H1 (cell line): ENCODE measurements around the gene GLMP. TPM values are rescaled to one million over a fixed set of nuclear protein-coding genes. Genes with fewer than 3 reads are reported as not detected.

ENCODE experiments used
- CTCF ChIA-PET: fragments of 300-600 bp; sonication (Branson Sonifier 250); formaldehyde crosslinking; loops from one replicate; lab custom pipeline; 2021; ENCODE audit not compliant: partially characterized antibody; lab: Charles Lee
- POLR2A ChIA-PET: fragments of 300-600 bp; sonication (Branson Sonifier 250); formaldehyde crosslinking; loops from one replicate; lab custom pipeline; 2021; ENCODE audit warnings: inconsistent platforms; ENCODE audit not compliant: partially characterized antibody; lab: Charles Lee
- DNase-seq, 2 experiments: peaks; one replicate each; pipeline versions ENCODE4 v3.0.0 to v3.0.0-alpha.2; 2010 to 2022; ENCODE audit warnings: low spot score in 2 of 2, low read depth in 1 of 2, mixed read lengths in 1 of 2
- FAIRE-seq: peaks from 2 replicates; lab custom pipeline; 2011; peaks lifted over from hg19 to GRCh38; lab: Jason Lieb, UNC
- H2AFZ ChIP-seq: 2 replicates; pipeline ENCODE4 v1.8.1; 2012; ENCODE audit warnings: low read length, inconsistent platforms
- H2AK5ac ChIP-seq: 2 replicates; pipeline ENCODE4 v1.6.1; 2013; ENCODE audit warnings: low read depth, low read length
- H2BK120ac ChIP-seq: replicated peaks from 2 replicates; pipeline ENCODE3; 2013; ENCODE audit warnings: low read depth, low read length, inconsistent platforms
- H2BK12ac ChIP-seq: 2 replicates; pipeline ENCODE4 v1.6.1; 2013; ENCODE audit warnings: low read depth, low read length
- H2BK15ac ChIP-seq: 2 replicates; pipeline ENCODE4 v1.6.1; 2013; ENCODE audit warnings: low read length
- H2BK20ac ChIP-seq: 2 replicates; pipeline ENCODE4 v1.6.1; 2013; ENCODE audit warnings: low read length
- H2BK5ac ChIP-seq: 2 replicates; pipeline ENCODE4 v1.6.1; 2013; ENCODE audit warnings: low read depth, low read length
- H3K14ac ChIP-seq: 2 replicates; pipeline ENCODE4 v1.6.1; 2013; ENCODE audit warnings: inconsistent platforms; ENCODE audit not compliant: insufficient read length
- H3K18ac ChIP-seq: 2 replicates; pipeline ENCODE4 v1.6.1; 2013; ENCODE audit warnings: low read length; ENCODE audit errors: extremely low read depth
- H3K23ac ChIP-seq: 2 replicates; pipeline ENCODE4 v1.6.1; 2013; ENCODE audit warnings: inconsistent platforms; ENCODE audit not compliant: insufficient read length
- H3K23me2 ChIP-seq: 2 replicates; pipeline ENCODE4 v1.6.1; 2013; ENCODE audit warnings: low read depth, low read length
- H3K27ac ChIP-seq: 2 replicates; pipeline ENCODE4 v1.6.1; 2011; ENCODE audit warnings: low read depth, low read length, inconsistent platforms
- H3K27me3 ChIP-seq, 4 experiments: replicated peaks in 1 of 4; 1 replicate in 1 of 4; 2 replicates in 3 of 4; pipeline versions ENCODE4 v1.6.1 to v1.8.1; 2011 to 2013; ENCODE audit warnings: low read length in 3 of 4, mild to moderate bottlenecking in 3 of 4, inconsistent platforms in 2 of 4, mixed read lengths in 2 of 4, moderate library complexity in 1 of 4; ENCODE audit not compliant: control insufficient read depth in 3 of 4, insufficient read depth in 3 of 4; ENCODE audit errors: extremely low read depth in 1 of 4
- H3K36me3 ChIP-seq, 4 experiments: 2 replicates each; pipeline versions ENCODE4 v1.6.1 to v1.8.1; 2011 to 2013; ENCODE audit warnings: mild to moderate bottlenecking in 4 of 4, low read length in 3 of 4, moderate library complexity in 2 of 4, control low read depth in 1 of 4, inconsistent platforms in 1 of 4; ENCODE audit not compliant: insufficient read depth in 4 of 4, control insufficient read depth in 2 of 4
- H3K4ac ChIP-seq: replicated peaks from 2 replicates; pipeline ENCODE3; 2013; ENCODE audit warnings: low read length, low read depth, mixed read lengths, inconsistent platforms; ENCODE audit not compliant: insufficient read length
- H3K4me1 ChIP-seq, 4 experiments: replicated peaks in 1 of 4; 1 replicate in 1 of 4; 2 replicates in 3 of 4; pipeline versions ENCODE4 v1.6.1 to v1.8.1; 2011 to 2013; ENCODE audit warnings: low read length in 3 of 4, inconsistent platforms in 2 of 4, mixed read lengths in 1 of 4; ENCODE audit not compliant: insufficient read depth in 4 of 4, control insufficient read depth in 3 of 4
- H3K4me2 ChIP-seq, 2 experiments: 2 replicates each; pipeline versions ENCODE4 v1.6.1 to v1.8.1; 2011 to 2013; ENCODE audit warnings: low read depth in 2 of 2, low read length in 2 of 2, control low read depth in 1 of 2, inconsistent platforms in 1 of 2, mild to moderate bottlenecking in 1 of 2; ENCODE audit not compliant: insufficient read depth in 1 of 2
- H3K4me3 ChIP-seq, 4 experiments: fragments of 200-600, 300-600 bp in 1 of 4; sonication (generic), shearing (Covaris generic), sonication (Bioruptor Twin) in 1 of 4; 2 replicates each; pipeline versions ENCODE4 v1.5.1 to v1.8.1; 2011 to 2016; ENCODE audit warnings: low read length in 4 of 4, low read depth in 3 of 4, control low read depth in 2 of 4, inconsistent platforms in 2 of 4, mild to moderate bottlenecking in 2 of 4, mixed read lengths in 1 of 4, moderate library complexity in 1 of 4; ENCODE audit not compliant: insufficient read depth in 2 of 4; ENCODE audit errors: extremely low read depth in 1 of 4
- H3K56ac ChIP-seq: replicated peaks from 2 replicates; pipeline ENCODE3; 2013; ENCODE audit warnings: low read depth, mild to moderate bottlenecking, mixed read lengths, low read length, inconsistent platforms; ENCODE audit not compliant: insufficient read length
- H3K79me1 ChIP-seq: 2 replicates; pipeline ENCODE4 v1.6.1; 2013; ENCODE audit warnings: low read depth, low read length, control low read depth
- H3K79me2 ChIP-seq, 2 experiments: 2 replicates each; pipeline versions ENCODE4 v1.6.1 to v1.8.1; 2012 to 2013; ENCODE audit warnings: low read length in 2 of 2, mild to moderate bottlenecking in 2 of 2, inconsistent platforms in 1 of 2; ENCODE audit not compliant: insufficient read depth in 2 of 2, control insufficient read depth in 1 of 2
- H3K9ac ChIP-seq, 4 experiments: replicated peaks in 1 of 4; 1 replicate in 1 of 4; 2 replicates in 3 of 4; pipeline versions ENCODE4 v1.6.1 to v1.8.1; 2011 to 2013; ENCODE audit warnings: low read depth in 3 of 4, low read length in 3 of 4, control low read depth in 2 of 4, mild to moderate bottlenecking in 2 of 4, moderate library complexity in 2 of 4, inconsistent platforms in 1 of 4; ENCODE audit errors: extremely low read depth in 1 of 4
- H3K9me3 ChIP-seq, 2 experiments: 2 replicates each; pipeline versions ENCODE4 v1.6.1 to v1.8.1; 2012 to 2013; ENCODE audit warnings: mild to moderate bottlenecking in 2 of 2, moderate library complexity in 2 of 2, control low read depth in 1 of 2, inconsistent platforms in 1 of 2, low read depth in 1 of 2, low read length in 1 of 2, mixed read lengths in 1 of 2; ENCODE audit not compliant: insufficient read depth in 2 of 2
- H4K20me1 ChIP-seq, 2 experiments: replicated peaks in 1 of 2; 2 replicates each; pipeline versions ENCODE3 to v1.8.1; 2011 to 2013; ENCODE audit warnings: inconsistent platforms in 2 of 2, low read length in 2 of 2, mild to moderate bottlenecking in 1 of 2; ENCODE audit not compliant: insufficient read depth in 2 of 2, control insufficient read depth in 1 of 2
- H4K5ac ChIP-seq: 2 replicates; pipeline ENCODE4 v1.6.1; 2013; ENCODE audit warnings: low read length, low read depth, mixed read lengths, inconsistent platforms; ENCODE audit not compliant: insufficient read length
- H4K8ac ChIP-seq: 2 replicates; pipeline ENCODE4 v1.8.0; 2013; ENCODE audit warnings: mild to moderate bottlenecking, moderate library complexity, low read length, inconsistent platforms; ENCODE audit not compliant: insufficient read depth; ENCODE audit errors: extremely low read depth
- H4K91ac ChIP-seq: replicated peaks from 2 replicates; pipeline ENCODE3; 2013; ENCODE audit warnings: low read length, mixed read lengths, inconsistent platforms; ENCODE audit not compliant: insufficient read length
- CHD1 ChIP-seq: IDR thresholded peaks from 2 replicates; pipeline ENCODE4 v1.6.1; 2012; ENCODE audit warnings: low read depth, low read length, improper control_type of control experiment
- JUND ChIP-seq: IDR thresholded peaks from 2 replicates; pipeline ENCODE4 v1.6.1; 2011; ENCODE audit warnings: mild to moderate bottlenecking, improper control_type of control experiment, low read length
- KDM5A ChIP-seq: fragments of 200-600 bp; IDR thresholded peaks from 2 replicates; pipeline ENCODE4 v1.7.1; 2012; ENCODE audit warnings: mild to moderate bottlenecking, low read length, inconsistent platforms, mixed read lengths
- PHF8 ChIP-seq: fragments of 200-600 bp; sonication (generic); conservative IDR thresholded peaks from 2 replicates; pipeline ENCODE4 v1.7.1; 2012; ENCODE audit warnings: low read depth, mild to moderate bottlenecking, inconsistent platforms, low read length, moderate library complexity
- SIX5 ChIP-seq: IDR thresholded peaks from 2 replicates; pipeline ENCODE4 v1.6.1; 2011; ENCODE audit warnings: mild to moderate bottlenecking, low read depth, low read length
- TBP ChIP-seq: IDR thresholded peaks from 2 replicates; pipeline ENCODE4 v1.6.1; 2011; ENCODE audit warnings: low read depth, low read length, improper control_type of control experiment
- WGBS, 2 experiments: shearing (Covaris generic) in 1 of 2; methylation state at CpG; one replicate each; pipeline versions ENCODE4 v1.1.6 to v1.1.7; 2013 to 2015; ENCODE audit warnings: low lambda C conversion rate in 2 of 2, mixed read lengths in 2 of 2, inconsistent platforms in 1 of 2, low coverage in 1 of 2, missing lambda C conversion rate in 1 of 2; ENCODE audit not compliant: insufficient replicate concordance in 2 of 2, insufficient coverage in 1 of 2, insufficient read length in 1 of 2; ENCODE audit errors: extremely low coverage in 1 of 2, missing lambda C conversion rate in 1 of 2; 5-methylcytosine and 5-hydroxymethylcytosine counted together
- polyA plus RNA-seq, 7 experiments: library from polyadenylated mRNA; depleted of rRNA in 3 of 7; stranded (reverse) in 5 of 7; unstranded in 2 of 7; fragments of >200 nt in 5 of 7; fragments of 200-250 nt in 2 of 7; gene quantifications; 1 replicate in 5 of 7; 2 replicates in 1 of 7; 4 replicates in 1 of 7; pipeline versions ENCODE4 v1.2.1 to v1.2.3, GENCODE V29; 2011 to 2013; ENCODE audit warnings: missing spikeins in 2 of 7, mixed read lengths in 2 of 7
- total RNA-seq: library from RNA; stranded (reverse); fragmentation: NEBNext Ultra II Directional; extraction: Animal tissue kit (Norgen Biotek cat#: 25700); gene quantifications from 2 replicates; pipeline ENCODE4 v1.2.1, GENCODE V29; 2021

GLMP gene
- total and polyA plus RNA-seq, 2 of the 8 experiments (the other 6 are each of a cell fraction or from before 2014, with no cell fraction given): 48.1 to 59.5 TPM

GRCh38 chr1:156263288-156263655 is 32.2 kb downstream of the GLMP start:
- H4K5ac ChIP-seq: no peak overlapping the region
- no peak overlapping the region for H2BK120ac ChIP-seq
- H3K36me3 ChIP-seq: peaks cover 62 to 91% (median 86%) of the 10 kb centered on the region in 4 experiments
- TF ChIP-seq TBP: no peak
- no peak for TF ChIP-seq PHF8
- TF ChIP-seq JUND: no peak
- no peak for TF ChIP-seq CHD1
- no peak for TF ChIP-seq KDM5A
- TF ChIP-seq SIX5: no peak
- TF ChIP-seq, all 59 proteins: peak for 0
- Histone ChIP-seq H3K23me2 (no peaks in the 10 kb centered on the region), H3K9ac (no peak overlapping the region), H3K27me3 (no peaks in the 10 kb centered on the region), H2BK20ac (no peak overlapping the region), H3K4me3 (no peak overlapping the region), H2BK12ac (no peak overlapping the region), H3K79me1 (no peaks in the 10 kb centered on the region), H2BK15ac (no peak overlapping the region), H4K20me1 (peaks cover 0 to 6% of the 10 kb centered on the region in 2 experiments), H2AK5ac (no peak overlapping the region), H3K4me1 (no peaks in the 10 kb centered on the region), H3K56ac (no peak overlapping the region), H2BK5ac (no peak overlapping the region), H3K18ac (no peak overlapping the region), H3K4me2 (no peak overlapping the region), H3K27ac (no peak overlapping the region), H3K14ac (no peak overlapping the region), H3K9me3 (peaks cover 0 to 2% of the 10 kb centered on the region in 2 experiments; a peak in 1 of 4 replicates), H3K79me2 (no peaks in the 10 kb centered on the region), H3K4ac (no peak overlapping the region), H4K8ac (no peak overlapping the region), H3K23ac (no peak overlapping the region), H2AFZ (no peak overlapping the region), H4K91ac (no peak overlapping the region)
- 95% methylated on average over 9 of the region's 9 CpGs; no CpG with 5 or more reads in 1 of the 2 experiments for WGBS, 2 experiments
- FAIRE-seq (no peak), DNase-seq (no peak)
- ChIA-PET CTCF (interaction anchor here (0.9 to 47.2 kb wide), 3 partner anchors 10 to 123 kb away, joined by 3 to 1265 read pairs (median 7); partner anchors contain the start of gene SEMA4A), POLR2A (interaction anchor here (0.8 to 5.3 kb wide), 5 partner anchors 11 to 64 kb away, joined by 3 to 30 read pairs (median 6); partner anchors contain the start of gene PAQR6)
